Astrocyte (in vitro differentiated cells and primary cell): ENCODE results near the gene P3H3. TPM values are rescaled to one million over a fixed set of nuclear protein-coding genes. Genes with fewer than 3 reads are reported as not detected.

ENCODE experiments used
- DNase-seq: peaks from one replicate; pipeline ENCODE4 v3.0.0-alpha.2; 2010; ENCODE audit warnings: low read depth
- FAIRE-seq: peaks from 2 replicates; lab custom pipeline; 2011; peaks lifted over from hg19 to GRCh38; lab: Jason Lieb, UNC
- H2AFZ ChIP-seq: 2 replicates; pipeline ENCODE4 v1.6.0; 2012; ENCODE audit warnings: low read depth, low read length, inconsistent platforms
- H3K27ac ChIP-seq: 2 replicates; pipeline ENCODE4 v1.5.1; 2011; ENCODE audit warnings: low read depth, low read length, inconsistent platforms
- H3K27me3 ChIP-seq: 2 replicates; pipeline ENCODE4 v1.6.0; 2011; ENCODE audit warnings: low read length, inconsistent platforms; ENCODE audit not compliant: insufficient read depth
- H3K36me3 ChIP-seq: 2 replicates; pipeline ENCODE4 v1.5.1; 2011; ENCODE audit warnings: low read length, inconsistent platforms; ENCODE audit not compliant: insufficient read depth
- H3K4me1 ChIP-seq: 2 replicates; pipeline ENCODE4 v1.5.1; 2011; ENCODE audit warnings: low read length, inconsistent platforms; ENCODE audit not compliant: insufficient read depth
- H3K4me2 ChIP-seq: 2 replicates; pipeline ENCODE4 v1.6.0; 2012; ENCODE audit warnings: low read length, inconsistent platforms
- H3K4me3 ChIP-seq: 2 replicates; pipeline ENCODE4 v1.5.1; 2011; ENCODE audit warnings: low read depth, mild to moderate bottlenecking, low read length, inconsistent platforms; ENCODE audit not compliant: insufficient read depth
- H3K79me2 ChIP-seq: 2 replicates; pipeline ENCODE4 v1.6.0; 2012; ENCODE audit warnings: mild to moderate bottlenecking, low read length, inconsistent platforms; ENCODE audit not compliant: insufficient read depth
- H3K9ac ChIP-seq: 2 replicates; pipeline ENCODE4 v1.6.0; 2012; ENCODE audit warnings: mild to moderate bottlenecking, low read length, inconsistent platforms
- H3K9me3 ChIP-seq: 2 replicates; pipeline ENCODE4 v1.5.1; 2012; ENCODE audit warnings: low read depth, mild to moderate bottlenecking, low read length, inconsistent platforms; ENCODE audit not compliant: insufficient read depth
- H4K20me1 ChIP-seq: 2 replicates; pipeline ENCODE4 v1.6.0; 2012; ENCODE audit warnings: low read length, inconsistent platforms; ENCODE audit not compliant: insufficient read depth
- H3K27ac Mint-ChIP-seq: one replicate; pipeline ENCODE4 v1.8.0; 2021; ENCODE audit warnings: mild to moderate bottlenecking, mixed read lengths; ENCODE audit not compliant: unreplicated experiment
- H3K27me3 Mint-ChIP-seq: one replicate; pipeline ENCODE4 v1.8.0; 2021; ENCODE audit warnings: low read depth, mixed read lengths; ENCODE audit not compliant: unreplicated experiment
- H3K36me3 Mint-ChIP-seq: one replicate; pipeline ENCODE4 v1.8.0; 2021; ENCODE audit warnings: low read depth, mixed read lengths; ENCODE audit not compliant: unreplicated experiment
- H3K4me1 Mint-ChIP-seq: one replicate; pipeline ENCODE4 v1.8.0; 2021; ENCODE audit warnings: low read depth, mixed read lengths; ENCODE audit not compliant: unreplicated experiment
- H3K4me3 Mint-ChIP-seq: one replicate; pipeline ENCODE4 v1.8.0; 2021; ENCODE audit warnings: mild to moderate bottlenecking, moderate library complexity, mixed read lengths; ENCODE audit not compliant: unreplicated experiment
- H3K9me3 Mint-ChIP-seq: one replicate; pipeline ENCODE4 v1.8.0; 2021; ENCODE audit warnings: mild to moderate bottlenecking, mixed read lengths; ENCODE audit not compliant: unreplicated experiment
- CTCF ChIP-seq: IDR thresholded peaks from 2 replicates; pipeline ENCODE4 v1.5.1; 2011; ENCODE audit warnings: low read depth, mild to moderate bottlenecking, inconsistent platforms, low read length, moderate library complexity; ENCODE audit not compliant: insufficient read depth
- EZH2 ChIP-seq: IDR thresholded peaks from 2 replicates; pipeline ENCODE4 v1.6.1; 2012; ENCODE audit warnings: mild to moderate bottlenecking, low read length, inconsistent platforms; ENCODE audit not compliant: insufficient read depth
- total RNA-seq: library from RNA; stranded (reverse); gene quantifications from 2 replicates; pipeline ENCODE4 v1.2.1, GENCODE V29; 2021

P3H3 gene
- total RNA-seq, 1 donor from 2014 or later = 101 TPM

- peaks cover 6% of the 10 kb centered on the region for H3K36me3 Mint-ChIP-seq
- Histone ChIP-seq H2AFZ (no peak overlapping the region), H3K4me2 (peak overlapping the region; percentile 77), H3K4me3 (no peak overlapping the region), H3K36me3 (peaks cover 2% of the 10 kb centered on the region), H3K4me1 (peaks cover 22% of the 10 kb centered on the region), H3K9ac (peak overlapping the region; percentile 9), H3K9me3 (no peaks in the 10 kb centered on the region), H4K20me1 (peaks cover 6% of the 10 kb centered on the region), H3K27me3 (no peaks in the 10 kb centered on the region), H3K27ac (no peak overlapping the region), H3K79me2 (peaks cover 29% of the 10 kb centered on the region)
- peaks cover 20% of the 10 kb centered on the region for H3K4me1 Mint-ChIP-seq
- no peaks in the 10 kb centered on the region for H3K27me3 Mint-ChIP-seq
- H3K4me3 Mint-ChIP-seq = peak overlapping the region; percentile 80
- peak overlapping the region; percentile 64 for H3K27ac Mint-ChIP-seq
- no peak for DNase-seq
- no peak for FAIRE-seq
- no peak for TF ChIP-seq EZH2
- no peak for TF ChIP-seq CTCF
- H3K9me3 Mint-ChIP-seq = no peaks in the 10 kb centered on the region
These were observed 1.3 kb upstream of the P3H3 start for GRCh38 chr12:6826734-6827436.

- Histone ChIP-seq H3K79me2 (peaks cover 29% of the 10 kb centered on the region), H4K20me1 (peaks cover 6% of the 10 kb centered on the region), H3K4me2 (peak overlapping the region; percentile 77), H3K27me3 (no peaks in the 10 kb centered on the region), H2AFZ (no peak overlapping the region), H3K4me1 (peaks cover 19% of the 10 kb centered on the region), H3K9ac (peak overlapping the region; percentile 9), H3K36me3 (peaks cover 6% of the 10 kb centered on the region), H3K27ac (no peak overlapping the region), H3K4me3 (no peak overlapping the region), H3K9me3 (no peaks in the 10 kb centered on the region)
- Mint-ChIP-seq H3K9me3 (no peaks in the 10 kb centered on the region), H3K4me3 (peak overlapping the region; percentile 80), H3K36me3 (peaks cover 6% of the 10 kb centered on the region), H3K4me1 (peaks cover 17% of the 10 kb centered on the region), H3K27me3 (no peaks in the 10 kb centered on the region), H3K27ac (peak overlapping the region; percentile 64)
- TF ChIP-seq CTCF = no peak
- TF ChIP-seq EZH2 = no peak
- DNase-seq = peak; percentile 61
- no peak for FAIRE-seq
These were observed 733 bp upstream of the P3H3 start for GRCh38 chr12:6827437-6827911.
